ENCODE measurements around the gene HSDL2.
"Not testable (repeated sequence)": the region's sequence is repeated elsewhere in the genome, so short reads cannot be mapped to it uniquely, and the experiment has no call there.

HSDL2 gene

DNA sequence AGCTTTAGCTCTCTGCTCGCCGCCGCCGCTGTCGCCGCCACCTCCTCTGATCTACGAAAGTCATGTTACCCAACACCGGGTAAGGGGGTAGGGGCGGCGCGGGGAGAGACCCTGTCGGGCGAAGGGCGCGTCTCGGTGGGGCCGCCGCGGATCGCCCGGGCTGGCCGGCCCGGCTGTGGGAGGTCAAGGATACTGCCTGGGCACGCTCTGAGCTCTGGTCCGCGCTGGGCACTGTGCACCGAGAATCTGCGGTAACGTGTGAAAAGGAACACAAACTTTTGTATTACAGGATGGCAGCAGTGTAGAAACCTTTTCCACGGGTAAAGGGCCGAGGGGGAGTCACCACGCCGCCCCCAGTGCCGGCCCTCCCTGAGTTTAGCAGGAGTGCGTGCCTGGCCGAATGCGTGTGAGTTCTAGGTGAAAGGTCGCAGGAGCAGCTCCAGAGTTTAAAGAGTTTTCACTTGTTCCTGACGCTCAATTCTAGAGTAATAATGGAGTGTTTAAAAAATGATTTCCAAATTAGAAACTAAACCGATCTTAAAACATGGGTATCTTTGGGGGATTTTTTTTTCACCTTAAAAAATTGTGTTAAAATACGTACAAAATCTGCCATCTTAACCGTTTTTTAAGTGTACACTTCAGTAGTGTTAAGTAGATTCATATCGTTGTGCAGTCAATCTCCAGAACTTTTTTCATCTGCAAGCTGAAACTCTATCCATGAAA, at the start of gene HSDL2:
Gene HSDL2, plus strand, starts transcription at position 7 of the 723 bp plus-strand sequence. Its CDS starts 56 bp downstream, at position 63.
- DNase-seq = no peak

DNA sequence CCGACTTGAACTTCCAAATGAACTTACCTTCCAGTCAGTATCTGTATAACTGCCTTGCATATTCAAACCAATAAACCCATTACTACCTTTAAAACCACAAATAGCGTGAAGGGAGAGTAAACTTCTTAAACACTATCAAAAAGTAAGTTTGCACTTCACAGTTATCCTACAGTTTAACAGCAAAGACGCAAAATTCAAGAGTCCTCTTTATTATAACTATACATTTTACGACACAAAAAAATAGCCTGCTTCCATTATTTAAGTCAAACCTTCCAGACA, 48.3 kb upstream of the HSDL2 start:
- DNase-seq = peak in 1 of 14 donors; percentile 8

DNA sequence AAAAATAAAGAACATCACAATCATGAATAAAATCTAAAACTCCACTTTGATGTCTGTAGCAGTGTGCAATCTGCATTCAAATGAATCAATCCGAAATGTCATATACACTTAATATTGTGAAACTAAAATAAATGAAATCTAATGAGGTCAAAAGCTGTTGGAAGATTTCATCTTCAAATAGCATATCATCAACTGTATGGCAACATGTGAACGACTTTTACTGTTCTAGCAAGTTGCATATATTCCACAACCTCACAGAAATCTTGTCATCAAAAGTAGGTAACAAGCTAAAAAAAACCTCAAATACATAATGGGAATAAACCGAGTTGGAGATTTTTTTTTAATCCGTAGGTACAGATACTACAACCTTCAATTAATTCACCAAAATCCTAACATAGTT, 47.7 kb upstream of the HSDL2 start:
- DNase-seq = peak in 1 of 14 donors; percentile 30

DNA sequence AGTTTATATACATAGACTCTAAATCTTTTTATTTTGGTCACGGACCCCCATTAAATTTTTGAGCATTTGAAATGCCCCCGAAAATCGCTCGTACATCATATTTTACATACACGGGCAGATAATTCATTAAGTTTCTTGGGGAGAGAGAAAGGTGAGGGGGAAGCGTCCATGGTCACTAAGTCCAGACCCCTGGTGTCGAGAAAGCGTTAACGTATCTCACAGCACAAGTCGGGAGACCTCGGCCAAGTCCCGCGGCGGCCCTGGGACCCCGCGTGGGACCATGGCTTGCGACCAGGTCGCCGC, 47.3 kb upstream of the HSDL2 start:
- DNase-seq = peak in 1 of 14 donors; percentile 51

DNA sequence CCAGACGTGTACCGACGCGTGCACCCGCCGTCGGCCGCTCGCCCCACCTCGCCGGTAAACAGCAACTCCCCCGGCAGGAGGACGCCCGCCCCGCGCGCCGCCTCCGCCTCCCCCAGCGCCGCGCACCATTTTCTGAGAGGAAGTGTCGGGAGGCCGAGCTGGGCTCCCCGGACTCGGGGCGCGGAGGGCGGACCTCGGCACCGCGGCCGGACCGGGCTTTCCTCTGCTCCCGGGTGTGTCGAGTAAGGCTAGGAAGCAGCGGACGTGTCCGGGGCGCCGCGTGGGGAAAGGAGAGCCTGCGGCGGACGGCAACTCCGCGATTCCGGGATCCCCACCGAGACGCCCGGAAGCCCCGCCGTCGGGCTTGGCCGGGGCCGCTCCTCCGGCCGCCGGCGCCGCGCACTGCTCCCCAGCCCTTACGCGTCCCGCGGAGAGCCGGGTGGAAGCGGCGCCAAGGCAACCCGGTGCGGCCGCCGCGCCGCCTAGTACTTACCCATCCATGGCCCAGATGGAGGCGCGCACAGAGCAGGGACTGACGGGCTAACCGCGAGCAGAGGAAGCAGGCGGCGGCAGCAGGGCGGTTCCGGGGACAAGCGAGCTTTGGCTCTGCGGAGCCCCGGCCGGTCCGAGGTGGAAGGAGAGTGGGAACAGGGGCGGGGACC, 46.8 kb upstream of the HSDL2 start, which contains the start of gene PTBP3:
Gene PTBP3, minus strand, starts transcription at position 643 of the 662 bp plus-strand sequence. CDS start 35,754 bp downstream, outside the sequence.
- peak in 13 of 14 donors; percentile 26 to 93 (median 66) for DNase-seq

DNA sequence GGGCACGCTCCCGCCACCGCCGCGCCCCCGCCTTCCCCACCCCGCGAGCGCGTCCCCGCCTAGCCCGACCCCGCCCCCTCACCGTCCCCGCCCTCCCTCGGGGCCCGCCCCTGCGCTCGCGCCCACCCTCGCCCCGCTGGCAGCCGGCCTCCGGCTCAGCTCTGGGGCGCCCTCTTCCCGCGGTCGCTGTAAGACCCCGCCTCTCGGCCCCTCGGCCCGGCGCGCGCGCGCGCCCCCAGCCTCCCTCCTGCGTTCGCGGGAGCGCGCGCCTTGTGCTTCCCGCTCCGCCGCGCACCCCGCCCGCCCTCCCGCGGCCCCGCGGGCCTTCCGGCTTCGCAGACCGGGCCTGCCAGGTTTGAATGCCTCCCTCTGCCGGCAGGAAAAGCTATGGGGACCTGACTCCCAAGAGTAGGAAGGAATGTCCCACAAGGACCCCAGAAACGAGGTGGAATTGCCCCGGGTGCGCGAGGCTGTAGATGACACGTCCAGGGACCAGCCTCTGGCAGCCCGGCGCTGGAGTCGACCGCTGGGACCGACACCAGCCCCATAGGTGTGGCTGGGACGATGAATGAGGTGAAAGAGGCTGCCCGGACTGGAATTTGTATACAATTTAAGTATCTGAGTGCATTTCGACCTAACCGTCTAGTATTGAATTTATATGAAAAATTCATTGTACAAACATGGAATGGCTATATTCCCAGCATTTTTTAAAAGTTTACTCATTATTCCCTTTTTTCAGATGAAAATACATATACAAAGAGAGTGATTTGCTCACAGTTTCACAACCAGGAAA, 46.1 kb upstream of the HSDL2 start:
- peak; percentile 62 to 97 (median 89) for DNase-seq

DNA sequence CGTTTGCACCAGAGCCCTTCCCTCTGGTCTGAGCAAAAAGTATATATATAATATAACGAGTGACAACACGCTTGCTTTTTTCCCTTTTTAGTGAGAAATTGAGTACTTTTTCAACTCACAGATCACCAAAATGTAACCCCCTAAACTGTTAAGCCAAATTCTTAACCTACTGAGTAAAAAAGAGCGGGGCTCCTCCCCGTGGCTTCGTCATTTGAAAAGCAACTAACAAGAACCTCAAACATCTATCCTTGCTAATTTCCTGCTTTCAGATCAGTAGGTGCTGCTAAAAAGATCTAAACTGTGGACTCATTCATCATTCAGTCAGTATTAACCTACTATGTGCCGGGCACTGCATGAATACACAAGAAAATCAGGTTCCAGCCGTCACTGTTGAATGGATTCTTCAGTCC, 45.5 kb upstream of the HSDL2 start:
- DNase-seq = peak in 1 of 14 donors; percentile 13

DNA sequence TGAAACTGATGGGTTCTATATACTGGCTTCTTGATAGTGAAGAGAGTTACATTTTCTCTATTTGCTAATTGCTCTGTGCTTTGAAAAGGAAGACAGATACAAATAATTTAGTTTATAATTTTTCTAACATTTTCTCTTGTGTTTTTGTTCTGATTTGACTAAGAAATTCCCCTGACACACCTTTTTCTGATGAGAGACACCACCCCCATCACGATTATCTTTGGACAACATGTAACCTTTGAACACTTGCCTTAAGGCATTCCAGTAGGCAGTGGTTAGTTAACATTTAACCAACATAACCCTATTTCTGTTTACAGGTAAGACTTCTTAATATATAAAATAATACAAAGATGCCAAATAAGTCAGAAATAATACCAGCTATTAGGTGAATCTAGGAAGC, 42.4 kb upstream of the HSDL2 start:
- no peak for DNase-seq

DNA sequence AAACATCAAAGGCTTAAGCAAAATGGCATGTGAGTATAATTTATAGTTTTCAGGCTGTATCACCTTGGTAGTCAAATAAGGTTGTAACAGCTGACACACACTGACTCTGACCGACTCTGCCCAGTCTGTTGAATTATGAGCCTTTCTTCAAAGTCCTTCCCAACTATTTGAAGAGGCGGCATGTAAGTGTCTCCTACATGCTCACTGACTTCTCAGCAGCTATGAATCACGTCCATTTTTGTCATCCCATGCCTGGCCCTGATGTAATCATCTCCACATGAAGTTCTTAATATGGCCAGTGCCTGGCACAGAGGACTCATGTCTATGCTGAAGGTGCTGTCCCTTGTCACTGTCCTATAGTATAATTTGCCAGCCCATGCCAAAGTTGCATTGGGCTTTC, 41.3 kb upstream of the HSDL2 start:
- no peak for DNase-seq

DNA sequence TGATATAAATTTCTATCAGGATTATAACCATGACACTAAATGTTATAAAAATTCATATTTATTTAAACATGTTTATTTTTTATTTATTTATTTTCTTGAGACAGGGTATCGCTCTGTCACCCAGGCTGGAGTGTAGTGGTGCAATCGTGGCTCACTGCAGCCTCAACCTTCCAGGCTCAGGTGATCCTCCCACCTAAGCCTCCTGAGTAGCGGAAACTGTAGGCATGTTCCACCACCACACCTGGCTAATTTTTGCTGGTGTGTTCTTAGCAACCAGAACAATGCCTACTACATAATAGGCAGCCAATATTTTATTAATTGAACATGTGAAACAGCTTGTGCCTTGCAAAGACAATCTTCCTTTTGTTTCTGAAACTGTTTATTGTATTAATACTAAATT, 40.0 kb upstream of the HSDL2 start:
- DNase-seq = no peak

DNA sequence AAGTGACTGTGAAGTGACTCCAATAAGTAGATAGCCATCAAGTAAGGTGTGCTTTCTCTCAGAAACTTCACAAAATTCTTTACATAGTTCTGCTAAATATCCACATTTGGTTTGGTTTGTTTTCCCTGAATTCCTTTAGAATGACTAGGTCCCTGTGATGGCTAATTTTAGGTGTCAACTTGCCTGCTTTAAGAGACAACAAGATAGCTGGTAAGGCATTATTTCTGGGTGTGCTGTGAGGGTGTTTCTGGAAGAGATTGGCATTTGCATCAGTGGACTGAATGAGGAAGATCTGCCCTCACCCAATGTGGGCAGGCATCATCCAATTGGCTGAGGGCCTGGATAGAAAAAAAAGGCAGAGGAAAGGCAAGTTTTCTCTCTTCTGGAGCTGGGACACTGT, 38.2 kb upstream of the HSDL2 start:
- DNase-seq = no peak

DNA sequence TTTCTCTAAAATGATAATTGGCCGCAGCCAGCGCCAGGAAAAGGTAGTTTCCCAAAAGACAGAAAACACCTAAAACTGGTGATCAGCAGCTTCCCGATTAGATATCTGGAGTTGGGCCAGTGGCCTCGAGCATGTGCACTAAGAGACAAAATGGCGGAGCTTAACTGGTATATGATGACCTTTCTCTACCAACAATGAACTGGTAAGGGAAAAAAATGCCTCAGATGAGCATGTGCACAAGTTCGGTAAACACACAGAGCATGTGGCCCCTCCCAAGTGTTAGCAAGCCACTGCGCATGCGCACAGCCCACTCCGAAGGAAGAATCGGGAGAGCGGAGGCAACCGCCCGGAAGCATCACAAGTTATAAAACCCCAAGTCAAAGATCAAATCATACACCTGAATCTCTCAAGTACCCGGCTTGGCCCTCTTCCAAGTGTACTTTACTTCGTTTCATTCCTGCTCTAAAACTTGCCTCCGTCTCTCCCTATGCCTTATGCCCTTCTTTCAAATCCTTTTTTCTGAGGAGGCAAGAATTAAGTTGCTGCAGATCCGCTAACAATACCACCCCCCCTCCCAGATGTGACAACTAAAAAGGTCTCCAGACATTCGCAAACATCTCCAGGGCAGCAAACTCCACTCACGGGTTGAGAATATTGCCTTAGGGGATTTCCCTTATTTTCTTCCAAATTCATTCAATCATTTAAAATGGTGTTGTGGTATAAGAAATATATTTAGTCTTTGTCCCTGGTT, 31.5 kb upstream of the HSDL2 start:
- DNase-seq = peak; percentile 0 to 80 (median 66)

DNA sequence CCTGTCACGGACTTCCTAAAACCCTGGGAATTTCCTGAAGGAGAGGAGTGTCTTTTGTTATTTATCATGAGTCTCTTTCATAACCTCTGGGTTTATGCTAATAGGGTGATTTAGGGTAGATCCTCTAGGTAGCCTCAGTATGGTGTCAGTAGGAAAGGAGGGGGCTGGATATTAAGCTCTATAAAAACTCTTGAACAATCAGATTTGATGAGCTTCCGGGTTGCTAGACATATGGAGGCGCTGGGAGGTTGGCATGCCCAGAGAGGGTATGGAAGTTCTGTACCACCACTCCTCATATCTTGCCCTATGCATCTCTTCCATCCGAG, 30.9 kb upstream of the HSDL2 start:
- no peak for DNase-seq

DNA sequence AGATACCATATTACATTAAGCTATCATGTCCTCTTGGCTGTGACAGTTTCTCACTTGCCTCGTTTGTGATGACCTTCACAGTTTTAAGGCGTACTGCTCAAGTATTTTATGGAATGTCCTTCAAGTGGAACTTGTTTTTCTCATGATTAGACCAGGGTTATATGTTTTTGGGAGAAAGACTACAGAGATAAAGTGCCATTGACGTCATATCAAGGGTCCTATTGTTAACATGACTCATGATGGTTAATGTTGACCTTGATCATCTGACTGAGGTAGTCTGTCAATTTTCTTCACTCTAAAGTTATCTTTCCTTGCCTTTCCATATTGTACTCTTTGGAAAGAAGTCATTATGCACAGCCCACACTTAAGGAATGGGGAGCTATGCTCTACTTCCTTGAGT, 28.7 kb upstream of the HSDL2 start:
- DNase-seq = no peak

DNA sequence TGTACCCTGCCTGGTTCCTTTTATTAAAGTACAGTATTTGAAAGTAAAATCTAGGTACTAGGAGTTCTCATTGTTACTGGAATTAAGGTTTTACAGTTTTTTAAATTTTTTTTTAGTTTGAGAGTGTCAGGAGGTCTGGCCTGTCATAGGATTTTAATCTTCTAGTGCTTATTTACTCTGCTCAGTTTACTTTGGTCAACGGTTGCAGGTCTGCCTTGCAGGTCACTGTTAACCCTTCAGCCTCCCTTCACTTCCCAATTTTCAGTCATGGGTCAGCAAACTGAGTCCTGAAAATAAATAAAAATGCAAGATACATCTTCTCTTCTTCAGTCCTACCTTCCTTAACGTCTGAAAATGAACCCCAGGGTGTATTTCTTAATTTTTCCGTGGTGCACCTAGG, 27.7 kb upstream of the HSDL2 start:
- DNase-seq = no peak

DNA sequence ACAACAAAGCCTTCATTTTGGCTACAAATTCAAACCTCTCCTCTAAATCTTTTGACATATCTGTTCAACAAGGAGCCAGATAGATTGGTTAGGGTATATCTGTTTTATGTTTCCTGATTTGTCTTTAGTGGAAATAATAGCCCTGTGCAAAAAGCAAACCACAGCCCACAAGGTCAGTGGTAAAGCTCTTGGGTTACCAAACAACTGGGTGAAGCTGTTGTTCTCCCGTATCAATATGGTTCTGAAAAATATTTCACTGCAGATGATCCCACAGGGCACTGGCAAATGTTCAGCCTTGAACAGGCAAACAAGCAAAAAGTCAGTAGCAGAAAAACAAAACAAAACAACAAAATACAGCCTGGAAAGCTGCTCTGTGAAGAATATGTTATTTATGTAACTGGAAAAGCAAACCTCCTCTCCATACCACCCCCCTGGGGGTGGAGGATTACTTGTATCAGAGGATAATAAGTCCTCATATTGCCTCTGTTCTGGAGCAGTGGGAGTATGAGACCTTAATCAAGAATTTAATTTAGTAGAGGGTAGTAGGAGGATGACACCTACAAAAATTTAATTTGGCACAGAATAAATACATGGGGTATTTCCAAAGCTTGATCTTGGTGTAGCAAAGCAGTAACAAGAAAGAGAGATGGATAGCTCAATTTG, 25.7 kb upstream of the HSDL2 start:
- no peak for DNase-seq

DNA sequence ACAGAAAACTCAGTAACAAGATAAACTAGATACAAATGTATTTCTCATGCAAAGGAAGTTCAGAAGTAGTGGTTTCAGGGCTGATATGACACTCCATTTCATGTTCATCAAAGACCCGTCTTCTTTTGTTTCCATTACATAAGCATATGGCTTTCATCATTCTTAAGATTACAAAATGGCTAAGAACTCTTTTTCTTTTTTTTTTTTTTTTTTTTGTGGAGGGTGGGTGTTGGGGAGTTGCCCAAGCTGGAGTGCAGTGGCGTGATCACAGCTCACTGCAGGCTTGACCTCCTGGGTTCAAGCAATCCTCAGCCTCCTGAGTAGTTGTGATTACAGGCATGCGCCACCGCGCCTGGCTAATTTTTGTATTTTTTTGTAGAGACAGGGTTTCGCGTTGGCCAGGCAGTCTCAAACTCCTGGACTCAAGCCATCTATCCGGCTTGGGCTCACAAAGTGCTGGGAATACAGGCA, 24.4 kb upstream of the HSDL2 start:
- DNase-seq = no peak

DNA sequence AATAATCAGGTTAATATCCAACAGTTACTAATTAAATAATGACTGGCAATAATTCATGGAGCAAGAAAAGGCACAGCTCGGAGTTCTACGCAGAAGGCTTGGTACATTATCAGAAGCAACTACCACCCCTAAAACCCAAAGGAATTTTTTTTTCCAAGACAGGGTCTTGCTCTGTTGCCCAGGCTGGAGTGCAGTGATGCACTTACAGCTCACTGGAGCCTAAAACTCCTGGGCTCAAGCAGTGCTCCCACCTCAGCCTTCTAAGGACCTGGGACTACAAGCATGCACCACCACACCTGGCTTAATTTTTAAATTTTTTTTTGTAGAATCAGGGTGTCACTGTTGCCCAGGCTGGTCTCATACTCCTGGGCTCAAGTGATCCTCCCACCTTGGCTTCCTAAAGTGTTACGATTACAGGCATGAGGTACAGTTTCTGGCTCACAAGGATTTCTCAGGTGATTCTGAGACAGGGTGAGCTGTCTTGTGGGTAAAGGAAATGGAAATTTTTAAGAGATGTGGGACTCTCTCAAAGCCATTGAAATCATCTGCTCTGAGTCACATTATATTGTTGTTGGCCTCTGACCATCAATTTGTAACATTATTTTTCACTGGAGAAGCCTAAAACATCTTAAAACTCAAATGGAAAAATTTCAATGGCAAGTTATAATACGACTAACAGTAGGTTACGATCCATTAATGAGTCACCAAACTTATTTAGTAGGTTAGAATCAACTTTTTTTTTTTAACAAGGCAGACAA, 19.7 kb upstream of the HSDL2 start:
- DNase-seq = no peak

DNA sequence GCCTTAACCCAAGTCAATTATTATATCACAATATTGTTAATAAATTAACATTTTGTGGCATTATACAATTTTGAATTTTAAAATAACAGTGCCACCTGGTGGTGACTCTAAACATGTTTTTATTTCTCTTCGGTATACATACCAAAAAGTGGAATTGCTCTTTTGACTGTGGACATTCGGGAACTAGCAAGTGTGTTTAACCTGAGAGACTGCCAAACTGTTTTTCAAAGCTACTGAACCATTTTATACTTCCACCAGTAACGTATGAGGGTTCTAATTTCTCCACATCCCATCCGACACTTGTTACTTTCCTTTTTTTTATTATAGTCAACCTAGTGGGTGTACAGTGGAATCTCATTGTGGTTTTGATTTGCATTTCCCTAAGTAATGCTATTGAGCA, 18.3 kb upstream of the HSDL2 start:
- DNase-seq = peak in 2 of 14 donors; percentile 6

DNA sequence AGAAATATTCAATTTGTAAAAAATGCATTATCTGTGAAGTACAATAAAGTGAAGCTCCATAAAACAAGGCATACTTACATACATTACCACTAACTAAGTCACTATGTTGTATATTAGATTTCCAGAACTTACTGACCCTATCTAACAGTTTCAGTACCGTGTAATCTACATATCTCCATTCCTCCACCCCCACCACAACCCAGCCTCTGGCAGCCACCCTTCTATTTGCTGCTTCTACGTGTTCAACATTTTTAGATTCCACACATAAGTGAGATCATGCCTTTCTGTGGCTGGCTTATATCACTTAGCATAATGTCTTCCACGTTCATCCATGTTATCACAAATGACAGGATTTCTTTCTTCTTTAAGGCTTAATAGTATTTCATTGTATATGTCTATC, 15.1 kb upstream of the HSDL2 start:
- no peak for DNase-seq

DNA sequence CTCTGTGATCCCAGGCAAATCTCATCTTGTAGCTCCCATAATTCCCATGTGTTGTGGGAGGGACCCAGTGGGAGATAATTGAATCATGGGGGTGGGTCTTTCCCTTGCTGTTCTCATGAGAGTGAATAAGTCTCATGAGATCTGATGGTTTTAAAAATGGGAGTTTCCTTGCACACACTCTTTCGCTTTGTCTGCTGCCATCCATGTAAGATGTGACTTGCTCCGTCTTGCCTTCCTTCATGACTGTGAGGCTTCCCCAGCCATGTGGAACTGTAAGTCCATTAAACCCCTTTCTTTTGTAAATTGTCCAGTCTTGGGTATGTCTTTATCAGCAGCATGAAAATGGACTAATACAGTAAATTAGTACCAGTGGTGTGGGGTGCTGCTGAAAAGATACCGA, 14.7 kb upstream of the HSDL2 start:
- not testable (repeated sequence) for DNase-seq

DNA sequence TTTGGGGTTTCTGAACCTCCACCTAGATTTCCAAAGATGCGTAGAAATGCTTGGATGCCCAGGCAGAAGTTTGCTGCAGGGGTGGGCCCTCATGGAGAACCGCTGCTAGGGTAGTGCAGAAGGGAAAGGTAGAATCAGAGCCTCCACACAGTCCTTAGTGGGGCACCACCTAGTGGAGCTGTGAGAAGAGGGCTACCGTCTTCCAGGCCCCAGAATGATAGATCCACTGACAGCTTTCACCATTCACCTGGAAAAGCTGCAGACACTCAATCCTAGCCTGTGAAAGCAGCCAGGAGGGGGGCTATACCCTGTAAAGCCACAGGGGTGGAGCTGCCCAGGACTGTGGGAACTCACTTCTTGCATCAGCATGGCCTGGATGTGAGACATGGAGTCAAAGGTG, 13.3 kb upstream of the HSDL2 start:
- no peak for DNase-seq

All from C1 segment of cervical spinal cord (tissue), 14 donors.